Calu3 (cell line): ENCODE measurements around the gene NCKAP5. TPM values are rescaled to one million over a fixed set of nuclear protein-coding genes. Genes with fewer than 3 reads are reported as not detected.

Experiments used
- BruUV-seq: library from RNA; stranded (reverse); fragments of 400-500 nt; replicated peaks from 2 replicates; lab custom pipeline; 2021; lab: Mats Ljungman, UMichigan
- CTCF ChIA-PET: fragments of 300-600 bp; sonication (Branson Sonifier 250); formaldehyde crosslinking; loops from one replicate; lab custom pipeline; 2022; ENCODE audit warnings: antibody characterized with exemption; lab: Charles Lee
- DNase-seq: peaks from one replicate; pipeline ENCODE4 v3.0.0; 2022
- H3K27ac Mint-ChIP-seq: one replicate; pipeline ENCODE4 v1.8.0; 2022; ENCODE audit warnings: mixed read lengths; ENCODE audit not compliant: unreplicated experiment
- H3K27me3 Mint-ChIP-seq: one replicate; pipeline ENCODE4 v1.8.0; 2022; ENCODE audit warnings: mixed read lengths; ENCODE audit not compliant: unreplicated experiment
- H3K36me3 Mint-ChIP-seq: one replicate; pipeline ENCODE4 v1.8.0; 2022; ENCODE audit warnings: mild to moderate bottlenecking, moderate library complexity, mixed read lengths; ENCODE audit not compliant: insufficient read depth, unreplicated experiment
- H3K4me1 Mint-ChIP-seq: one replicate; pipeline ENCODE4 v1.8.0; 2022; ENCODE audit warnings: mild to moderate bottlenecking, low read depth, mixed read lengths; ENCODE audit not compliant: unreplicated experiment
- H3K4me3 Mint-ChIP-seq: one replicate; pipeline ENCODE4 v1.8.0; 2022; ENCODE audit warnings: mild to moderate bottlenecking, low read depth, moderate library complexity, mixed read lengths; ENCODE audit not compliant: unreplicated experiment
- H3K9me3 Mint-ChIP-seq: one replicate; pipeline ENCODE4 v1.8.0; 2022; ENCODE audit warnings: low read depth, mixed read lengths; ENCODE audit not compliant: unreplicated experiment
- intact Hi-C: fragments of 100-400 bp; cut with micrococcal nuclease; formaldehyde crosslinking; loops from one replicate; pipeline ENCODE4 v1.10.0; 2022; ENCODE audit not compliant: unreplicated experiment
- total RNA-seq: library from RNA; stranded (reverse); gene quantifications from 2 replicates; pipeline ENCODE4 v1.2.3, GENCODE V29; 2022
- TF ChIP-seq, protein P1 (sequence below): fragments of 200-600 bp; IDR thresholded peaks from one replicate; pipeline ENCODE4 v1.8.0; 2022; ENCODE audit warnings: antibody characterized with exemption; ENCODE audit not compliant: unreplicated experiment

NCKAP5 gene
- total RNA-seq, 1 experiment from 2014 or later: 2.2 TPM

DNA sequence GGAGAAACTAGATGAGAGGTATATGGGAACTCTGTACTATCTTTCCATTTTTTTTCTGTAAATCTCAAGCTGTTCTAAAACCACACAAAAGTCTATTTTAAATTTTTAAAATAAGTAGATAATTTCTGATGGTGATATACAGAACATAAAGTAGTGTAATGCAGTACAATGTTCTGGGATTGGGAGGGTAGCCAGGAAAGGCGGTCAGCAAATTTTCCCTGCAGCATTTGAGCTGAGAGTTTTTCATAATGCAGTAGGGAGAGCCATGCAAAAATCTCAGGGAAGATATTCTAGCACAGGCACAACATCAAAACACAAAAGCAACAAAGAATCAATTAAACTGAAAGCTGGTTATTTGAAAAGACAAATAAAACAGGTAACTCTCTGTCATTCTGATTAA is 141.5 kb downstream of the NCKAP5 start:
- no peaks in the 10 kb centered on the region for H3K27me3 Mint-ChIP-seq
- H3K4me1 Mint-ChIP-seq: peaks cover 15% of the 10 kb centered on the region
- H3K27ac Mint-ChIP-seq: no peak overlapping the region
- intact Hi-C loops: no loop called here
- BruUV-seq: no TSS peak
- no peaks in the 10 kb centered on the region for H3K36me3 Mint-ChIP-seq
- CTCF ChIA-PET: no interaction called here
- H3K9me3 Mint-ChIP-seq: no peaks in the 10 kb centered on the region
- DNase-seq: no peak
- H3K4me3 Mint-ChIP-seq: no peak overlapping the region
- TF ChIP-seq, protein P1, sequence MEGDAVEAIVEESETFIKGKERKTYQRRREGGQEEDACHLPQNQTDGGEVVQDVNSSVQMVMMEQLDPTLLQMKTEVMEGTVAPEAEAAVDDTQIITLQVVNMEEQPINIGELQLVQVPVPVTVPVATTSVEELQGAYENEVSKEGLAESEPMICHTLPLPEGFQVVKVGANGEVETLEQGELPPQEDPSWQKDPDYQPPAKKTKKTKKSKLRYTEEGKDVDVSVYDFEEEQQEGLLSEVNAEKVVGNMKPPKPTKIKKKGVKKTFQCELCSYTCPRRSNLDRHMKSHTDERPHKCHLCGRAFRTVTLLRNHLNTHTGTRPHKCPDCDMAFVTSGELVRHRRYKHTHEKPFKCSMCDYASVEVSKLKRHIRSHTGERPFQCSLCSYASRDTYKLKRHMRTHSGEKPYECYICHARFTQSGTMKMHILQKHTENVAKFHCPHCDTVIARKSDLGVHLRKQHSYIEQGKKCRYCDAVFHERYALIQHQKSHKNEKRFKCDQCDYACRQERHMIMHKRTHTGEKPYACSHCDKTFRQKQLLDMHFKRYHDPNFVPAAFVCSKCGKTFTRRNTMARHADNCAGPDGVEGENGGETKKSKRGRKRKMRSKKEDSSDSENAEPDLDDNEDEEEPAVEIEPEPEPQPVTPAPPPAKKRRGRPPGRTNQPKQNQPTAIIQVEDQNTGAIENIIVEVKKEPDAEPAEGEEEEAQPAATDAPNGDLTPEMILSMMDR: no peak

DNA sequence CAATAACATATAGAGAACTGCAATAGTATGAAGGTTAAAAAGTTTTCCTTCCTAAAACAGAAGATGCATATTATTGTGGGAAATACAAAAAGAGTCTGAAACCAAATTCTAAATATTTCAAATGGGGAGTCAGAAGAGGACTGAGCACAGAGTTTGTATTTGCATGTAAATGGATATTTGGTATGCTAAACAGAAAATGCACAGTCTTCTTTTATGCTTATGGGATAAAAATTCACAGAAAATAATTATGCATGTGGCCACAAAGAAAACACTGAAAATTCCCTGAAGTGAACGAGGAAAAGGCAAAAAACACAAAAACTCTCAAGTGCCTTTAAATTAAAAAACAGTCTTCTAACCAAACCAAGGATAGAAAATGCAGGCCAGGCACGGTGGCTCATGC is 142.7 kb downstream of the NCKAP5 start:
- no peaks in the 10 kb centered on the region for H3K36me3 Mint-ChIP-seq
- intact Hi-C loops: no loop called here
- H3K9me3 Mint-ChIP-seq: no peaks in the 10 kb centered on the region
- peaks cover 24% of the 10 kb centered on the region for H3K4me1 Mint-ChIP-seq
- no peak overlapping the region for H3K27ac Mint-ChIP-seq
- CTCF ChIA-PET: interaction anchor here (0.7 kb wide), 1 partner anchor 94 kb away, joined by 4 read pairs; no protein-coding TSS in a partner anchor
- no peak for DNase-seq
- no TSS peak for BruUV-seq
- TF ChIP-seq, protein P1: no peak
- no peak overlapping the region for H3K4me3 Mint-ChIP-seq
- no peaks in the 10 kb centered on the region for H3K27me3 Mint-ChIP-seq

DNA sequence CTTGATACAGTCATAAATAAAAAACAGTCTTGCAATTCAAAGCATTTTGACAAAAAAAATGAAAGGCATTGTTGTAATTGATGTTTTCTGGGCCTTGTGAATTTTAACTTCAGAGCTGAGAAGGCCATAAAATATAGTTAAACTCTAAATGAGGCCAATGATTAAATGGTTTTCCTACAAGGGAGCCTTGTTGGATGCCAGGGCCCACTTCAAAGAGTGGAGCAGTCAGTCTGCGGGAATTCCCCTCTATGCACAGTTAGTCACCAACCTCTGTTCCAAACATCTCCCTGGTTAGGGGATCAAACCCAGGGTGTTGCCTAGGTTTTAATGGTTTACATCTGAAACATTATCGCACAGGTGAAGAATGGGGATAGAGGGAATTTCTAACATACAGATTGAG is 143.4 kb downstream of the NCKAP5 start:
- peak; percentile 9 for DNase-seq
- CTCF ChIA-PET: no interaction called here
- Mint-ChIP-seq H3K9me3 (no peaks in the 10 kb centered on the region), H3K36me3 (no peaks in the 10 kb centered on the region), H3K4me1 (peaks cover 24% of the 10 kb centered on the region), H3K27ac (no peak overlapping the region), H3K27me3 (no peaks in the 10 kb centered on the region), H3K4me3 (no peak overlapping the region)
- intact Hi-C loops: no loop called here
- TF ChIP-seq, protein P1: no peak
- no TSS peak for BruUV-seq

DNA sequence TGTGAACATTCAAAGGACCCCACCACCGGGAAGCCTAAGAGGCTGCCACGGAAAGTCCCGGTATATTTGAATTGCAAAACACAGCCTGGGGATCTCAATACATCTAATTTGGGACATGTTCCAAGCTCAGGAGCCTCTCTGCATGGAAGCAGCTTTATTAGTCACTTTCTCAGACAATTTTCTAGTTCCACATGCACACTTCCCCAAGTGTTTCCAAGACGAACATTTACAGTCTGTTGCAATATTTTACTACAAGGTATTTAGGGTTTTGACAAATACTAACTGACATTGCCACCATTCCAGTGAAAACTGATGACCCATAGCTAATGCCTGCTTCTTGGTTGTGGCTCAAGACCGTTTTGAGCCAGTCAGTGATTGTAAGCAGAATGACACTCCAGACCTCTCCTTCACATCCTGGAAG is 145.3 kb downstream of the NCKAP5 start:
- Mint-ChIP-seq H3K9me3 (no peaks in the 10 kb centered on the region), H3K27ac (no peak overlapping the region), H3K4me3 (no peak overlapping the region), H3K4me1 (peaks cover 29% of the 10 kb centered on the region), H3K27me3 (no peaks in the 10 kb centered on the region), H3K36me3 (no peaks in the 10 kb centered on the region)
- intact Hi-C loops: no loop called here
- TF ChIP-seq, protein P1: no peak
- BruUV-seq: no TSS peak
- CTCF ChIA-PET: no interaction called here
- DNase-seq: no peak
